NOMO-1 treated with DMSO at 0.1 percent for 48 hours (cell line): Measurements from ENCODE around the gene GGTA1.
"Not testable (repeated sequence)": the region's sequence is repeated elsewhere in the genome, so short reads cannot be mapped to it uniquely, and the experiment has no call there.

ENCODE experiments used
- DNase-seq: peaks from one replicate; lab custom pipeline; 2025; ENCODE audit not compliant: unreplicated experiment; lab: John Stamatoyannopoulos, UW

The GGTA1 gene

DNA sequence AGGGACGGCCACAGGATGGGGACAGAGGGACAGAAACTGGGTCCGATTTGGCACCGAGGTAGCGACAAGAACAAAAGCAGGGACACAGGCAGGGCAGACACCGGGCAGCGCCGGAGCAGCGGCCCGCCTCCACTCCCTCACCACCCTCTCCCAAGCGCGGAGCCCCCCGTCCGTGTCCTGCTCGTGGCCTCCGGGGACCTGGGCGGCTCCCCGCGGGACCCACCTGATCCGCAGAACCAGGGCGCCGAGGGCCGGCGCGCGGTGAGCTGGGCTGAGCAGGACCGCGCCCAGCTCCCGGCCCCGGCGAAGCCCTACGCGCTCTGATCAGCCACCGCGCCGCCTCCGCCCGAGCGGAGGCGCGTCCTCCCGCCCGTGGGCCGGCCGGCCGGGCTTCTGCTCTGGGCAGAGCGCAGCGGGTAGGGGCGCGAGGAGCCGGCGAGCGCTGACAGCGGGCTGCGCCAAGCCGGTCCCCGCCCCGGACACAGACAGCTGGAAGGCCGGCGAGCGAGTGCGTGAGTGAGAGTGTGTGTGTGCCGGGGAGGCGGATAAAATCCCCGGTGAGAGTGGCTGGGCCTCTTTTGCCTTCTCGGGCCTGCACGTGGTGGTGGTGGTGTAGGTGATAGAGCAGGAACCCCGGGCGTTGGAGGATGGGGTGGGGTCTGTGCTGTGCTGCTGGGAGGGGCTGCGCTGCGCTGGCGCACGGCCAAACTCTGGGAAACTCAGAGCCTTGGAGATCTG lies at the start of gene GGTA1:
Gene GGTA1, minus strand, starts transcription at position 418 of the 738 bp plus-strand sequence. CDS start 31,922 bp downstream, outside the sequence.
- DNase-seq: peak; percentile 20

DNA sequence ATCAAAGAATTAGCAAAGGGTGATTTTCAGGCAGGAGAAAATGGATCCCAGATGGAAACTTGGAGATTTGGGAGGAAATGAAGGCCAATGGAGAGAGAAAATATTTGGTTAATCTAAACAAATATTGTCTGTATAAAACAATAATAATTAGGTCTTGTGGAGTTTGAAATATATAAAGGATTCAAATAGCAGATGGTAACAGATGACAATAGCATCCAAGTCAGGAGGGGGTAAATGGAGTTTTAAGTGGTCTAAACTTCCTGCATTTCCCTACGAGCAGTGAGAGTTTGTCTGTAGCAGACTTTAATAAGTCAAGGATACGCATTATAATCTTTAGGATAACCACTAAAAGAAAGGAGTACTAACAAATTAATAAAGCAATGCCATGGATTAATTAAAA lies 49.0 kb upstream of the GGTA1 start:
- no peak for DNase-seq

DNA sequence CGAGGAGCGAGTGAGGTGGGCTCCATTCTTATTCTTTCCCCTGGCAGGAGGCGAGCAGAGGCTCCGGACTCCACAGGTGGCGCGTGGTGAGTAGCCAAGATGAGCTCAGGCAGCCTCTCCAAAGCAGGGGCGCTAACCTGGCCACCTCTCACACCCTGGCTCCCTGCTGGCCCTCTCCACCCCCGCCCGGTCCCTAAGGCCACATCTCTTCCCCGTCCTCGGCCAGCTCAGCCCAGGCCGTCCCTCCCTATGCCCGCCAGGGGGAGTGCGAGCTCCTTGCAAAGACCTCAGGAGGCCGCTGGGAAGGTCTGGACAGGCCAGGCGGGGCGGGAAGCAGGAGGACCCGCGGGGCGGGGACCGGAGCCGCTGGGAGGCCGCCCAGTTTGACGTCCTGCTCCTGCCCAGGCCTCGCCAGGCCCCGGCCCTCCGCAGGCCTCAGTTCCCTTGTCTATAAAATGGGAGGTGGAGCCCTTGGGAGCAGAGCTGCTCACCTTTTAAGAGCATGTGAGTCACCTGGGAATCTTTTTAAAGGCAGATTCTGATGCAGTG lies 46.3 kb upstream of the GGTA1 start:
- peak; percentile 79 for DNase-seq

DNA sequence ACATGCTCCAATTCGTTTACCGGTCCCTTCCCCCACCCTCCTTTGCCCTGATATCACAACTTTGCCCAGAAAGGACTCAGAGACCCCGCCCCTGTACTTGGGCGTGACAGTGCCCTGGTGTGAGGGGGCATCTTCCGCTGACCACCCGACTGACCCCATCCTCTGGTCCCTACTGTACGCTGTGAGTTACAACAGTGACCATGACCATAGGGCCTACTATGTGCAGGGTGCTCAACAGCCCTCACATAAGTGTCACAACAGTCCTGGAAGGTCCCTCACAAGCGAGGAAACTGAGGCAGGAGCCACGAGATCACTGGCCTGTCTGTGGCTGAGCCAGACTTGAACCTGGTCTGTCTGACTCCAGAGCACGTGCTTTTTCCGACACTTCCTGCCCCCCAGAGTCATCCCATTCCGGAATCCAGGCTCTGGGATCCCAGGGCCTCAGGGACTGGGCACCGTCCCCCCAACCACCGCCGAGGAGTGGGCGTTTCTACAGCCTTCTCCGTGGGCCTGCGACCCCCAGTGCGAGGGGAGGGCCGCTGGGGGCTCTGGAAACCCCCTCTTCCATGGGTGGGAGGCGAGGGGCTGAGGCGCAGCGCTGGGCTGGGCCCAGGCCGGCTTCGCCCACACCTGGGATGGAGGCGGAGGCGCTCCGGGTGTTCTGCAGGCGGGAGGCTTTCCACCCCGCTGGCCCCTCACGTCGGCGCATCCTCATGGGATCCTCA lies 45.7 kb upstream of the GGTA1 start:
- DNase-seq: no peak

DNA sequence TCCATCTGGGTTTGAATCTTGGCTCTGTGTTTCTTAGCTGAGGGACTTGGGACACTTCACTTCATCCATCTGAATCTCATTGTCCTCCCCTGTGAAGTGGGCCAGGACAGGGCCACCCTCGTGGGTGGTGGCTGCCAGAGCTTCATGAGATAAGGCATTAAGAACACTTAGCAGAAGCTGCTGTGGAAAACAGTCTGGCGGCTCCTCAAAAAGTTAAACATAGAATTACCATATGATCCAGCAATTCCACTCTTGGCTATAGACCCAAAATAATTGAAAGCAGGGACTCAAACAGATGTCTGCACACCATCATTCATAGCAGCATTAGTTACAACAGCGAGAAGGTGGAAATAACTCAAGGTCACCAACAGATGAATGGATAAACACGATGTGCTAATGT lies 42.4 kb upstream of the GGTA1 start:
- DNase-seq: no peak

DNA sequence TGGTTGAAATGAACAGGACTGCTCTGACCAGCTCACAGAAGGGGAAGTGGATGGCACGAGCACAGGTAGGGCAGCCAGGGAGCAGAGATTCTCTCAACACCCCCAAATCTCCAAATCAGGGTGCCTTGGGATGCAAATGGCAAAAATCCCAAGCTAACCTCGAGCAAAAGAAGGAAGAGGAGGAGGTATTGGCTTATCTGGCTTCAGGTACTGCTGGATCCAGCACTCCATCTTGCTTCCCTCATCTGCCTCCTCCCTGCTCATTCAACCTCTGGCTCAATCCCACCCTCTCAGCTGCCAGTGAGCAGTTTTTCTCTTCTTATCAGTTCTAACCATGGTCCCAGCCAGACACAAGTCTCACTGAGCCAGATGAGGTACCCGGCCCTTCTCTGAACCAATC lies 41.6 kb upstream of the GGTA1 start:
- no peak for DNase-seq

DNA sequence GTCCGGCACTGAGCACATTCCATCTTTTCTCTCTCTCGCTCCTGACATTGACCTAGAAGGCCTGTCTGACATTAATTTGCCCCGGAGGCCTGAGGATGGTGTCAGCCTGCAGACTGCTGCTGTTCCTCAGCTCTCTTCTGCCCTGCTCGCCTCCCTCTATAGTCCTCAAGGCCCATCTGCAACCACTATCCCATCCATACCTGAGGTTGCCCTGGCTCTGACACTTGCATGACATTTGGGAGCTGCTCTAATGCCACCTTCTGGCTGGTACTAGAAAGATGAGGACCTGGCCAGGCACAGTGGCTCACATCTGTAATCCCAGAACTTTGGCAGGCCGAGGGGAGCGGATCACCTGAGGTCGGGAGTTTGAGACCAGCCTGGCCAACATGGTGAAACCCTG lies 38.6 kb upstream of the GGTA1 start:
- DNase-seq: no peak

DNA sequence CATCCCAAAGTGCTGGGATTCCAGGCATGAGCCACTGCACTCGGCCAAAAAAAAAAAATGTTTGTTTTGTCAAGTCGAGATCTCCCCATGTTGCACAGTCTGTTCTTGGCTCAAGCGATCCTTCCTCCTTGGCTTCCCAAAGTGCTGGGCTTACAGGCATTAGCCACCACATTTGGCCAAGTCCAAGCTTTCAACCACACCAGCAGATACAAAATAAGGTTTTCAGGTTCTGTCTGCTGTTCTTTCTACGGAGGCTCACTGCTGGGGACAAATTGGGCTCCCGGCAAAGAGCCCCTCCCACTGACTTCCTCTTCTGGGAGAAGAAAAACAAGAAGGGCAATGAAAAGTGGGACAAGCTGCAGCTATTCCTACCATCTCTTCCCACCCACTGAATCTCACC lies 37.6 kb upstream of the GGTA1 start:
- no peak for DNase-seq

DNA sequence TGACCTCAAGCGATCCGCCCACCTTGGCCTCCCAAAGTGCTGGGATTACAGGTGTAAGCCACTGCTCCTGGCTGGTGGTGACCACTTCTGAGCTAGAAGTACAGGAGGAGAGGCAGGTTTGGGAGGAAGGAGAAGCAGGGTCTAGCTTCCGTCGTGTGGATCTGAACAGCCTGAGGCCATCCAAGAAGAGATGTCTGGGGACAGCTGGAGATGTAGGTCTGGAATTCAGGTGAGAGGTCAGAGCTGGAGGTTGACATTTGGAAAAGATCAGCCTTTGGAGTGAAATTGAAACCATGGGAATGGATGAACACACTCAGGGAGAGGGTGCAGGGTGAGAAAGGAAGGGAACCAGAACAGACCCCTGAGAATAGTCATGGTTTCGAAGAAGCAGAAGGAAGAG lies 33.2 kb upstream of the GGTA1 start:
- DNase-seq: no peak

DNA sequence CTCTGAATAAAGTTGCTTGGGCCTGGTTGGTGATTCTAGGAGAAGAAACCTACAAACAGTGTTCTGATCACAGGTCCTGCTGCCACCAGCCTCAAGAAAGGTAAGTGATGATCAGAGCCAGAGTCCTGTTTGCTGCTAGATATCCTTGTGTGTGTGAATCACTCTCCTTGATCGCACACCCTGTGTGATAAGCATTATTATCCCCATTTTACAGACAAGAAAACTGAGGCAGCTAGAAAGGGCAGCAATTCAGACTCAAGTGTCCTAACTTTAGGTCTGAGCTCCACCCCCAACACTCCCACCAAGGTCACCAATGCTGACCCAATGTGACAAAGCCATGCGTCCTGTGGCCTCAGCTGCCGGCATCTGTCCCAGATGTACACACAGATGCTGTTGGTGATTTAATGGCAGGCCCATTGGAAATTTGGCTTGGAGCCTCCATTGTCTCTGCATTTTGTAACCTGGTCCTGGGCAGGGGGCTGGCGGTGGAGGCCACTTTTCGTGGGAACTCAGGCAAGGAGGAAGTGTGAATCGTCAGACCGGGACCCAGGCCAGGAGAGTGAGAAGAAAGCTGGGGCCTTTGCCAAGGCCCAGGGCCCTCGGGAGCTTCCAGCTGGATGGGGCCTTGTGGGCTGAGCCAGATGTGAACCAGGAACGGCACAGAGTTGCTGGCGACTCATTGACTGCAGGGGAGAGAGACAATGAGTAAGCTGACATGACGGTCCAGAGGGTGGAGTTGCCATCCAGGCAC lies 29.8 kb upstream of the GGTA1 start:
- no peak for DNase-seq

DNA sequence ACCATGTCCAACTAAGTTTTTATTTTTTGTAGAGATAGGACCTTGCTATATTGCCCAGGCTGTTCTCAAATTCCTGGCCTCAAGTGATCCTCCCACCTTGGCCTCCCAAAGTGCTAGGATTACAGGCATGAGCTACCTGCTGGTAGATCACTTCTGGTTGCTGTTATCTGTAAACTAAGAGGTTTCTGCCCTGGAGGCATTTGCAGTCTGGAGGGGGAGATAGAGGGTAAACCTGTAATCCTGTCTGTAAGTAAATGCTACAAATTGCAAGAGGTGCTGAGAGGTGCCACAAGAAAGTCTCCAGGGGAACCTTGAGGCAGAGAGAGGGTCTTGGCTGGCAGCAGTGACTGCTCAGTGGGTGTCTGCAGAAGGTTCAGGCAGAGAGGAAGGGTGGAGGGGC lies 29.0 kb upstream of the GGTA1 start:
- no peak for DNase-seq

DNA sequence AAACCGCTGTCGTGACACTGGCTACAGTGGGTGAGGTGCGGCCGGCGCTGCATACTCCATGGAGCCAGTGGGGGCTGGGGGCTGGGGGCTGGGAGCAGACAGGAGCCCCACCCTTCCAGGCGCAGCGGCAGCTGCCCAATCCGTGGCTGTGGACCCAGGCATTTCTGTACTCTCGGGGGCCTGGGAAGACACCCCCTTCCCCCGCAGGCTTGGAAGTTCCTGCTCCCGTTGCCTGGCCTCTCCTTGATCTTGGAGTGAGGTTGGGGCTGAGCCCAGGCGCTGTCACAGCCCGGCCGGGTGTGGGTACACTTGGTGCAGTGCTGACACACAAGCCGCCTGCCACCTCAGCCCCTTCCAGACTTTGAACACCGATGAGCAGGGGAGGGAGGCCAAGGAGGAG lies 27.7 kb upstream of the GGTA1 start:
- DNase-seq: no peak

DNA sequence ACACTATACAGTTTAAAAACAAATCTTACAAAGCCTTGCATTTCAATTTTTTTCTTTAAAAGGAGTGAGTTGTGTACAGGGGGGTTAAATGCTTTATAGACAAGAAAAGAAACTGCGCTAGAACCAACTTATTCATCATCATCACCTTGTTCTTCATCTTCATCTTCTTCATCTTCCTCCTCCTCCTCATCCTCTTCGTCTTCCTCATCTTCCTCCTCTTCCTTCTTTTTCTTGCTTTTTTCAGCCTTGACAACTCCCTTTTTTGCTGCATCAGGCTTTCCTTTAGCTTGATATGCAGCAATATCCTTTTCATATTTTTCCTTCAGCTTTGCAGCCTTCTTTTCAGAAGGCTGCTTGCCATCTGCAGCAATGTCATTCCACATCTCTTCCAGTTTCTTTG lies 20.0 kb upstream of the GGTA1 start:
- DNase-seq: not testable (repeated sequence)

DNA sequence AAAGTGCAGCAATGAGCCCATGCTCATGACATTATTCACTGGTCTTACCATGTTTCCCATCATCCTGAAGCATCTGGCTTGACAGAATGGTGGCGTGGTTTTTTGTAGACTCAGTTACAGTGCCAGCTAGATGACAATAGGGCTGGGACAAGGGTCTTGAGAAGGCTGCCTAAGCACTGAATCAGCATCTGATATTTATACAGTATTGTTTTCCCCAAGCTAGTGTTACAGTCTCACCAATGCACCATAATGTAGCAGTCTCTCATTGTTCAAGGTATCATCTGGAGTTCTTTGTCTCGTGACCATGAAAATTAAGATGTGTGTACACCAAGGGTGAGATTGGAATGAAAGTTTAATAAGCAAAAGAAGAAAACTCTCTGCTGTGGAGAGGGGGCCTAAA lies 19.0 kb upstream of the GGTA1 start:
- no peak for DNase-seq

DNA sequence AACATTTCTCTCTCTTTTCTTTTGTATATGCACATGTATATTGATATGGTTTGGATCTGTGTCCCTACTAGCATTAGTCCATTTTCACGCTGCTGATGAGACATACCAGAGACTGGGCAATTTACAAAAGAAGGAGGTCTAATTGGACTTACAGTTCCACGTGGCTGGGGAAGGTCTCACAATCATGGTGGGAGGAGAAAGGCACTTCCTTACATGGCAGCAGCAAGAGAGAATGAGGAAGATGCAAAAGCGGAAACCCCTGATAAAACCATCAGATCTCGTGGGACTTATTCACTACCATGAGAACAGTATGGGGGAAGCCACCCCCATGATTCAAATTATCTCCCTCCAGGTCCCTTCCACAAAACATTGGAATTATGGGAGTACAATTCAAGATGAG lies 13.5 kb upstream of the GGTA1 start:
- DNase-seq: not testable (repeated sequence)

DNA sequence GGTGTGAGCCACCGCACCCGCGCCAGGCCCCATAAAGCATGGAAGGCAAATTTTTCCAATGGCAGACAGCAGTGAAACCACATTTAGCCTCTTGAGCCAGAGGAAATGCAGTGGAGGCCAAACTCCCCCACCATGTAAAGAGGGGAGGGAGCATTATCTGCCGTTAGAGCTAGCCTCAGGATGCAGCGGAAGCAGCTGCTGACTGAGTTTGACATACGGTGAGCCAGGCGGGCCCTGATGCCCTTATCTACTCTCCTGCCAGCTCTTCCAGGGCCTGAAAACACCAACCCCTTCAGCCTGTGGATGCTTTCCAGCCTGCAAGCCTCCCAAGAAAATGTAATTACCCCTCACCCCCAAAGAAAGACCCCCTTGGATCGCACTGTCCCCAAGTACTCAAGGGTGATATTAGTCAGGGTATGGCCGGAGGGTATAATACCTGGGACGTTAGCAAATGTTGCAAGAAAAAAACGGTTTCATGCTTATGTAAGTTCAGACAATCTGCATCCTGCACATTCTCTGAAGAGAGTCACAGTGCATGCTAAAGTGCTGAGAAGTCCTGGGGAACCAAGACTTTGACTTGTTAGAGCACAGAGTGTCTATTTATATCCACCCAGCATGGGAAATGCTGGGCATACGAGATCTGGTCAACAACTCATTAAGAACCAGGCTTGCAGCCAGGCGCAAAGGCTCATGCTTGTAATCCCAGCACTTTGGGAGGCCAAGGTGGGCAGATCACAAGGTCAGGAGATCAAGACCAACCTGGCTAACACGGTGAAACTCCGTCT lies 11.3 kb upstream of the GGTA1 start:
- DNase-seq: no peak

DNA sequence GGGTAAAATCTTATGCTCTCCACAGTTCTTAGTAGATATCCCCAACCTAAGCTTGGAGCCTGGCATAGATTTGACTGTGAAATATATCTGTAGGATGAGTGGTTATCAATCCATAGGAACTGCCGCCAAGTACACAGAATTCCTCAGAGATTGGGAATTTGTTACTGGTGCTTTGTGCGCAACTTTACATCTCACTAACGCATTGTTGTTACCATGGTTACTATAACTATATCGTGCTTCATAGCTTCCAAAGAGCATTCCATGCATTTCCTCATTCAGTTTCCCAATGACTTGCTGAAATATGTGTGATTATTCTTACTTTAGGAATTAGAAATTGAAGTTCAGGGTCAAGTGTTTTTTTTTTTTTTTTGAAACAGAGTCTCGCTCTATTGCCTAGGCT lies 9.5 kb upstream of the GGTA1 start:
- no peak for DNase-seq

DNA sequence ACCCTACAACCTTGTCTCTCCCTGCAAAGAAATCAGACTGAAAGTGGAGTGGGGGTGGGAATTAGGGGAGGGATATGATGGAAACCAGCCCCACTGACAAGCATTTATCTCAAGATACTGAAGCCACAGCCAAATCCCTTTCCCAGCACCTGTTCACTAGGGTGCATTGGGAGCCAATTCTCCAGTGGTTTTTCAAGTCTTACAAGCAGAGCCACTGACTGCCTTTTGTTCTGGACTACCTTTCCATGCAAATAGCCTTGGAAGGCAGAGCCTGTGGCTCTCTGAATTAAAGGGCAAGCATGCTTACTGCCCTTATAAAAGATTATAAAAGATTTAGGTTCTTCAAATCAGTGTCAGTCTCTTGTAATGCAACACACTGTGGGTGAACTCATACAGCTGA lies 8.8 kb upstream of the GGTA1 start:
- DNase-seq: no peak

DNA sequence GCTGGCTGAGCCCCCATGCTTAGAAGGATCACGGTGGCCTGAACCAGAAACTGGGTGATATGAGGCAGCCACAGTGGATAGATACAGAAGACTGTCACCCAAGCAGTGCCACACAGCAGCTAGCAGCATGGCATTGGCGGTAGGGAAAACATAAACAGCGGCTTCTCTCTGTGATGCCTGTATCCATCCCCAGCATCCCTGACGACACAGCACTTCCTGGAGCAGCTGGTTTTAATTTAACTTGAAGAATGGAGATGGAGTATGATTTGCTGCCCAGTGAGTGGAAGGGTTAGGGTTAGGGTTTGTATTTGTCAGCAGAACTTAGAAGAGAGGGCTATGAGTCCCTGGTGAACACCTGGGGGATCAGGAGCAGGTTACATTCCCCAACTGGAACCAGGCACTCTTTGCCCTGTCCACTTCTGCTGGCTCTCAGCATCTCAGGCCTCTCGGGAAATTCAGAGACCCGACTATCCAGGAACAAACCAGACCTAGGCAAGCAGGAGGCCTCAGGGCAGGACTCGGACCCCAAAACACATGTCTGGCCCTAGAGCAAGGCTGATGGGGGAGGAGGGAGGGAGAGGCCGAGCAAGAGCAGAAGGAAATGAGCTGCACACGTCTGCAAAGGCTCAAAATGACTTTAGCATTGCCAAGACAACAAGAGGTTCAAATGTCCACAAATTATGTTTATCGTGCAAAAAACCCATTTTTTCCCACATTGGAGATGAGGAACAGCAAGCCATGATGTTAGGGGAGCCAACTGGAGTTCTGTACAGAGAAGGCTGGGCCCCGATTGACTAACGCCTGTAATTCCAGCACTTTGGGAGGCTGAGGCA lies 6.5 kb upstream of the GGTA1 start:
- no peak for DNase-seq

DNA sequence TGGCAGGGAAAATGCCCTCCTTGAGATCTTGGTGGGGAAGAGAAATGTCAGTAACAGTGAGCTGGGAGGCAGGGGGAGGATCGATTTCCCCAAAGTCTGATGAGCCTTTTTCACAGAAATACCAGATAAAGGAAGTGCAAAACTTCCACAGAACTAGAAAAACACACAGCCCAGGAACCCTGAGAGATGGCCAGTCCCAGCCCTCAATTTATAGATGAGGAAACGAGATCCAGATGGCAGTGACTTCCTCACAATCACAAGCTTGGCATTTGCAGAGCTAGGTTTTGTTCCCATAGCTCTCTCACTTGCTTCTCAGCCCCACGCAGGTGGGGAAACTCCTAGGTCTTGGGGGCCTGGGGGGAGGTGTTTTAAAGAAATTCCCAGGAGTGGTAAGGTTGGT lies 3.8 kb upstream of the GGTA1 start:
- peak; percentile 44 for DNase-seq
